22Rv1 (cell line): ENCODE results near the gene FBXL7.

Source experiments
- CTCF ChIP-seq: fragments of 450-650 bp; IDR thresholded peaks from 2 replicates; pipeline ENCODE4 v1.5.1; 2017; ENCODE audit warnings: mild to moderate bottlenecking
- ZFX ChIP-seq: fragments of 450-650 bp; IDR thresholded peaks from 2 replicates; pipeline ENCODE4 v1.6.1; 2017; ENCODE audit warnings: antibody characterized with exemption, borderline replicate concordance

GRCh38 chr5:15806613-15807012 lies 306.6 kb downstream of the FBXL7 start:
- no peak for TF ChIP-seq CTCF
- no peak for TF ChIP-seq ZFX
